ENCODE results near the gene ST3GAL4. TPM values are rescaled to one million over a fixed set of nuclear protein-coding genes. Genes with fewer than 3 reads are reported as not detected.

The ST3GAL4 gene
- polyA plus RNA-seq, 1 donor (not counting 4 experiments of a cell fraction or from before 2014, with no cell fraction given), result 24.6 TPM

- H3K4me3 ChIP-seq (ENCODE audit: control insufficient read depth in 2 of 3, extremely low read depth in 1 of 3, insufficient read depth in 2 of 3, low read depth in 1 of 3, low read length in 3 of 3), result no peak overlapping the region
- no peaks in the 10 kb centered on the region for H3K9me1 ChIP-seq (ENCODE audit: control insufficient read depth, extremely low read depth, insufficient read depth, low read length)
- FAIRE-seq (no peak), DNase-seq (ENCODE audit: low read depth, low spot score) (no peak)
- H4K20me1 ChIP-seq (ENCODE audit: control insufficient read depth, extremely low read depth, insufficient read depth, low read length), result no peaks in the 10 kb centered on the region
- dilution Hi-C loops (cut with MboI; ENCODE audit: extremely low pct_ligation_motif_present, low sequenced_read_pairs), result no loop called here
- H3K4me2 ChIP-seq (ENCODE audit: control insufficient read depth, extremely low read depth, insufficient read depth, low read depth, low read length), result no peak overlapping the region
- H3K79me2 ChIP-seq (ENCODE audit: control insufficient read depth, insufficient read depth, low read length), result no peaks in the 10 kb centered on the region
- TF ChIP-seq CTCF (optimal IDR thresholded peaks at IDR 0.05 in 1 of 3, IDR thresholded peaks at IDR 0.05 in 1 of 3, conservative IDR thresholded peaks at IDR 0.05 in 1 of 3; ENCODE audit: extremely low read depth in 1 of 3, insufficient read depth in 2 of 3, low read length in 3 of 3), result no peak
- no peak for TF ChIP-seq EZH2 (IDR thresholded peaks at IDR 0.05; ENCODE audit: low read length)
- no peak overlapping the region for H3K27ac ChIP-seq (ENCODE audit: control insufficient read depth, insufficient read depth, low read length)
- no peak overlapping the region for H3K9ac ChIP-seq (ENCODE audit: control insufficient read depth, extremely low read depth, insufficient read depth, low read length)
- H3K27me3 ChIP-seq (ENCODE audit: control insufficient read depth, extremely low read depth, insufficient read depth, low read length), result no peaks in the 10 kb centered on the region
- H3K36me3 ChIP-seq (ENCODE audit: control insufficient read depth in 2 of 2, extremely low read depth in 1 of 2, insufficient read depth in 2 of 2, low read length in 2 of 2), result peaks cover 5 to 17% of the 10 kb centered on the region in 2 experiments
- peaks cover 15% of the 10 kb centered on the region for H3K4me1 ChIP-seq (ENCODE audit: control insufficient read depth, extremely low read depth, insufficient read depth, low read length)
- H2AFZ ChIP-seq (ENCODE audit: control insufficient read depth, low read length), result no peak overlapping the region
- H3K9me3 ChIP-seq (ENCODE audit: control insufficient read depth, low read depth, low read length), result no peaks in the 10 kb centered on the region
Observed at GRCh38 chr11:126414615-126415014, 59.1 kb downstream of the ST3GAL4 start.

GRCh38 chr11:126415128-126415527, 59.6 kb downstream of the ST3GAL4 start:
- H3K9ac ChIP-seq (ENCODE audit: control insufficient read depth, extremely low read depth, insufficient read depth, low read length), result no peak overlapping the region
- H3K79me2 ChIP-seq (ENCODE audit: control insufficient read depth, insufficient read depth, low read length), result no peaks in the 10 kb centered on the region
- no peak for TF ChIP-seq EZH2 (IDR thresholded peaks at IDR 0.05; ENCODE audit: low read length)
- no peak for TF ChIP-seq CTCF (optimal IDR thresholded peaks at IDR 0.05 in 1 of 3, IDR thresholded peaks at IDR 0.05 in 1 of 3, conservative IDR thresholded peaks at IDR 0.05 in 1 of 3; ENCODE audit: extremely low read depth in 1 of 3, insufficient read depth in 2 of 3, low read length in 3 of 3)
- dilution Hi-C loops (cut with MboI; ENCODE audit: extremely low pct_ligation_motif_present, low sequenced_read_pairs), result no loop called here
- H3K4me2 ChIP-seq (ENCODE audit: control insufficient read depth, extremely low read depth, insufficient read depth, low read depth, low read length), result no peak overlapping the region
- H3K27ac ChIP-seq (ENCODE audit: control insufficient read depth, insufficient read depth, low read length), result no peak overlapping the region
- no peaks in the 10 kb centered on the region for H3K9me1 ChIP-seq (ENCODE audit: control insufficient read depth, extremely low read depth, insufficient read depth, low read length)
- H3K9me3 ChIP-seq (ENCODE audit: control insufficient read depth, low read depth, low read length), result no peaks in the 10 kb centered on the region
- DNase-seq (ENCODE audit: low read depth, low spot score) (no peak), FAIRE-seq (no peak)
- H3K4me1 ChIP-seq (ENCODE audit: control insufficient read depth, extremely low read depth, insufficient read depth, low read length), result peaks cover 15% of the 10 kb centered on the region
- H3K27me3 ChIP-seq (ENCODE audit: control insufficient read depth, extremely low read depth, insufficient read depth, low read length), result no peaks in the 10 kb centered on the region
- no peak overlapping the region for H3K4me3 ChIP-seq (ENCODE audit: control insufficient read depth in 2 of 3, extremely low read depth in 1 of 3, insufficient read depth in 2 of 3, low read depth in 1 of 3, low read length in 3 of 3)
- peaks cover 5 to 17% of the 10 kb centered on the region in 2 experiments for H3K36me3 ChIP-seq (ENCODE audit: control insufficient read depth in 2 of 2, extremely low read depth in 1 of 2, insufficient read depth in 2 of 2, low read length in 2 of 2)
- H2AFZ ChIP-seq (ENCODE audit: control insufficient read depth, low read length), result no peak overlapping the region
- no peaks in the 10 kb centered on the region for H4K20me1 ChIP-seq (ENCODE audit: control insufficient read depth, extremely low read depth, insufficient read depth, low read length)
